Gastrocnemius medialis (tissue), 4 donors: Measurements from ENCODE around the gene ANO9.

Experiments used
- CTCF ChIP-seq, 5 experiments: fragments of 450-650 bp in 3 of 5; fragments of 200-600 bp in 2 of 5; sonication (generic) in 2 of 5; IDR thresholded peaks in 4 of 5; conservative IDR thresholded peaks in 1 of 5; 1 replicate in 4 of 5; 2 replicates in 1 of 5; pipeline ENCODE4 v1.5.1; 2016 to 2019; ENCODE audit warnings: antibody characterized with exemption in 5 of 5, mild to moderate bottlenecking in 3 of 5, moderate library complexity in 3 of 5
- POLR2A ChIP-seq, 2 donors: fragments of 450-650 bp; IDR thresholded peaks; one replicate each; pipeline ENCODE4 v1.6.1; 2017; ENCODE audit warnings: antibody characterized with exemption in 2 of 2, mild to moderate bottlenecking in 2 of 2, moderate library complexity in 2 of 2

DNA sequence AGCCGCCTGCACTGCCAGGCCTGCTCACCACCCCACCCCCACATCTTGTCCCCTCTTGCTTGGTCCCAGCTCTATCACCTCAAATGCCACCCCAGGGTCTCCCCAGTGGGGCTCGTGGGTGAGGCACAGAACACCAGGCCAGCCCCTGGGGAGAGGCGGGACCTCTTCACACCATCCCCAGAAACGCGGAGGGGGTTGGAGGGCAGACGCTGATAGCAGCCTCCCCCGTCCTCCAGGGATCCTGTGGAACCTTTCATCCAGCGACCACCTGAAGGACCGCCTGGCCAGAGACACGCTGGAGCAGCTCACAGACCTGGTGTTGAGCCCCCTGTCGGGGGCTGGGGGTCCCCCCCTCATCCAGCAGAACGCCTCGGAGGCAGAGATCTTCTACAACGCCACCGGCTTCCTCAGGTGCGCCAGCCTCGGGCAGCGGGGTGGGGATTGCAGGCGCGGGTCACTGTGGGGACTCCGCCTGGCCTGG, 42.0 kb downstream of the ANO9 start:
- TF ChIP-seq CTCF (IDR thresholded peaks at IDR 0.05 in 4 of 5, conservative IDR thresholded peaks at IDR 0.05 in 1 of 5) (no peak), POLR2A (IDR thresholded peaks at IDR 0.05) (no peak)
